ENCODE data around the gene GPR65.

Gene GPR65

GRCh38 chr14:88005050-88005481 lies at the start of gene GPR65:
Gene GPR65 (plus strand): TSS chr14:88005135. CDS start chr14:88010848, 5,713 bp downstream.
- Histone ChIP-seq H3K9me3 (ENCODE audit: control insufficient read depth, low read depth, low read length) (no peaks in the 10 kb centered on the region), H3K4me3 (ENCODE audit: low read length) (no peak within 1 kb of the TSS), H3K36me3 (ENCODE audit: control insufficient read depth, low read depth, low read length) (no peaks in the 10 kb centered on the region), H3K27me3 (ENCODE audit: control insufficient read depth, insufficient read depth, low read length) (no peaks in the 10 kb centered on the region), H3K9ac (ENCODE audit: low read length) (no peak within 1 kb of the TSS), H3K4me1 (ENCODE audit: control insufficient read depth, low read depth, low read length) (no peaks in the 10 kb centered on the region), H3K27ac (ENCODE audit: low read length) (no peak within 1 kb of the TSS)

GRCh38 chr14:87955501-87955900 lies 49.4 kb upstream of the GPR65 start:
- Histone ChIP-seq H3K27ac (ENCODE audit: low read length) (no peak overlapping the region), H3K9ac (ENCODE audit: low read length) (no peak overlapping the region), H3K36me3 (ENCODE audit: control insufficient read depth, low read depth, low read length) (no peaks in the 10 kb centered on the region), H3K9me3 (ENCODE audit: control insufficient read depth, low read depth, low read length) (no peaks in the 10 kb centered on the region), H3K4me1 (ENCODE audit: control insufficient read depth, low read depth, low read length) (no peaks in the 10 kb centered on the region), H3K4me3 (ENCODE audit: low read length) (no peak overlapping the region), H3K27me3 (ENCODE audit: control insufficient read depth, insufficient read depth, low read length) (no peaks in the 10 kb centered on the region)

GRCh38 chr14:87960013-87960787 lies 44.7 kb upstream of the GPR65 start:
- Histone ChIP-seq H3K27ac (ENCODE audit: low read length) (no peak overlapping the region), H3K36me3 (ENCODE audit: control insufficient read depth, low read depth, low read length) (no peaks in the 10 kb centered on the region), H3K9ac (ENCODE audit: low read length) (no peak overlapping the region), H3K4me3 (ENCODE audit: low read length) (no peak overlapping the region), H3K4me1 (ENCODE audit: control insufficient read depth, low read depth, low read length) (no peaks in the 10 kb centered on the region), H3K9me3 (ENCODE audit: control insufficient read depth, low read depth, low read length) (no peaks in the 10 kb centered on the region), H3K27me3 (ENCODE audit: control insufficient read depth, insufficient read depth, low read length) (no peaks in the 10 kb centered on the region)

GRCh38 chr14:87961246-87961645 lies 43.7 kb upstream of the GPR65 start:
- Histone ChIP-seq H3K36me3 (ENCODE audit: control insufficient read depth, low read depth, low read length) (no peaks in the 10 kb centered on the region), H3K4me3 (ENCODE audit: low read length) (no peak overlapping the region), H3K27me3 (ENCODE audit: control insufficient read depth, insufficient read depth, low read length) (no peaks in the 10 kb centered on the region), H3K4me1 (ENCODE audit: control insufficient read depth, low read depth, low read length) (no peaks in the 10 kb centered on the region), H3K9me3 (ENCODE audit: control insufficient read depth, low read depth, low read length) (no peaks in the 10 kb centered on the region), H3K9ac (ENCODE audit: low read length) (no peak overlapping the region), H3K27ac (ENCODE audit: low read length) (no peak overlapping the region)

GRCh38 chr14:87966816-87967215 lies 38.1 kb upstream of the GPR65 start:
- no peak overlapping the region for H3K4me3 ChIP-seq (ENCODE audit: low read length)
- no peaks in the 10 kb centered on the region for H3K9me3 ChIP-seq (ENCODE audit: control insufficient read depth, low read depth, low read length)
- no peak overlapping the region for H3K9ac ChIP-seq (ENCODE audit: low read length)
- H3K36me3 ChIP-seq (ENCODE audit: control insufficient read depth, low read depth, low read length) = no peaks in the 10 kb centered on the region
- no peak overlapping the region for H3K27ac ChIP-seq (ENCODE audit: low read length)
- no peaks in the 10 kb centered on the region for H3K27me3 ChIP-seq (ENCODE audit: control insufficient read depth, insufficient read depth, low read length)
- H3K4me1 ChIP-seq (ENCODE audit: control insufficient read depth, low read depth, low read length) = no peaks in the 10 kb centered on the region

GRCh38 chr14:87967496-87967895 lies 37.4 kb upstream of the GPR65 start:
- Histone ChIP-seq H3K27ac (ENCODE audit: low read length) (no peak overlapping the region), H3K36me3 (ENCODE audit: control insufficient read depth, low read depth, low read length) (no peaks in the 10 kb centered on the region), H3K27me3 (ENCODE audit: control insufficient read depth, insufficient read depth, low read length) (no peaks in the 10 kb centered on the region), H3K9me3 (ENCODE audit: control insufficient read depth, low read depth, low read length) (no peaks in the 10 kb centered on the region), H3K4me1 (ENCODE audit: control insufficient read depth, low read depth, low read length) (no peaks in the 10 kb centered on the region), H3K4me3 (ENCODE audit: low read length) (no peak overlapping the region), H3K9ac (ENCODE audit: low read length) (no peak overlapping the region)

- no peak overlapping the region for H3K4me3 ChIP-seq (ENCODE audit: low read length)
- H3K9ac ChIP-seq (ENCODE audit: low read length) = no peak overlapping the region
- no peaks in the 10 kb centered on the region for H3K27me3 ChIP-seq (ENCODE audit: control insufficient read depth, insufficient read depth, low read length)
- H3K36me3 ChIP-seq (ENCODE audit: control insufficient read depth, low read depth, low read length) = no peaks in the 10 kb centered on the region
- no peaks in the 10 kb centered on the region for H3K9me3 ChIP-seq (ENCODE audit: control insufficient read depth, low read depth, low read length)
- no peak overlapping the region for H3K27ac ChIP-seq (ENCODE audit: low read length)
- H3K4me1 ChIP-seq (ENCODE audit: control insufficient read depth, low read depth, low read length) = no peaks in the 10 kb centered on the region
Measured at GRCh38 chr14:87971010-87971409, 33.9 kb upstream of the GPR65 start.

GRCh38 chr14:87975636-87976035 lies 29.3 kb upstream of the GPR65 start:
- H3K9ac ChIP-seq (ENCODE audit: low read length) = no peak overlapping the region
- no peaks in the 10 kb centered on the region for H3K27me3 ChIP-seq (ENCODE audit: control insufficient read depth, insufficient read depth, low read length)
- H3K4me3 ChIP-seq (ENCODE audit: low read length) = no peak overlapping the region
- H3K9me3 ChIP-seq (ENCODE audit: control insufficient read depth, low read depth, low read length) = no peaks in the 10 kb centered on the region
- H3K27ac ChIP-seq (ENCODE audit: low read length) = no peak overlapping the region
- H3K4me1 ChIP-seq (ENCODE audit: control insufficient read depth, low read depth, low read length) = no peaks in the 10 kb centered on the region
- no peaks in the 10 kb centered on the region for H3K36me3 ChIP-seq (ENCODE audit: control insufficient read depth, low read depth, low read length)

- no peak overlapping the region for H3K9ac ChIP-seq (ENCODE audit: low read length)
- H3K4me3 ChIP-seq (ENCODE audit: low read length) = no peak overlapping the region
- H3K36me3 ChIP-seq (ENCODE audit: control insufficient read depth, low read depth, low read length) = no peaks in the 10 kb centered on the region
- H3K9me3 ChIP-seq (ENCODE audit: control insufficient read depth, low read depth, low read length) = no peaks in the 10 kb centered on the region
- no peaks in the 10 kb centered on the region for H3K27me3 ChIP-seq (ENCODE audit: control insufficient read depth, insufficient read depth, low read length)
- no peaks in the 10 kb centered on the region for H3K4me1 ChIP-seq (ENCODE audit: control insufficient read depth, low read depth, low read length)
- H3K27ac ChIP-seq (ENCODE audit: low read length) = no peak overlapping the region
Measured at GRCh38 chr14:87979689-87980088, 25.2 kb upstream of the GPR65 start.

- H3K36me3 ChIP-seq (ENCODE audit: control insufficient read depth, low read depth, low read length) = no peaks in the 10 kb centered on the region
- H3K9me3 ChIP-seq (ENCODE audit: control insufficient read depth, low read depth, low read length) = no peaks in the 10 kb centered on the region
- no peak overlapping the region for H3K9ac ChIP-seq (ENCODE audit: low read length)
- H3K27me3 ChIP-seq (ENCODE audit: control insufficient read depth, insufficient read depth, low read length) = no peaks in the 10 kb centered on the region
- H3K4me1 ChIP-seq (ENCODE audit: control insufficient read depth, low read depth, low read length) = peaks cover 7% of the 10 kb centered on the region
- H3K27ac ChIP-seq (ENCODE audit: low read length) = no peak overlapping the region
- H3K4me3 ChIP-seq (ENCODE audit: low read length) = no peak overlapping the region
Measured at GRCh38 chr14:87989221-87989955, 15.5 kb upstream of the GPR65 start.

- Histone ChIP-seq H3K4me1 (ENCODE audit: control insufficient read depth, low read depth, low read length) (peaks cover 7% of the 10 kb centered on the region), H3K36me3 (ENCODE audit: control insufficient read depth, low read depth, low read length) (no peaks in the 10 kb centered on the region), H3K9me3 (ENCODE audit: control insufficient read depth, low read depth, low read length) (no peaks in the 10 kb centered on the region), H3K27ac (ENCODE audit: low read length) (no peak overlapping the region), H3K27me3 (ENCODE audit: control insufficient read depth, insufficient read depth, low read length) (no peaks in the 10 kb centered on the region), H3K4me3 (ENCODE audit: low read length) (no peak overlapping the region), H3K9ac (ENCODE audit: low read length) (no peak overlapping the region)
Measured at GRCh38 chr14:87989956-87990299, 15.0 kb upstream of the GPR65 start.

- no peak overlapping the region for H3K27ac ChIP-seq (ENCODE audit: low read length)
- no peaks in the 10 kb centered on the region for H3K36me3 ChIP-seq (ENCODE audit: control insufficient read depth, low read depth, low read length)
- H3K4me3 ChIP-seq (ENCODE audit: low read length) = no peak overlapping the region
- H3K27me3 ChIP-seq (ENCODE audit: control insufficient read depth, insufficient read depth, low read length) = no peaks in the 10 kb centered on the region
- H3K9me3 ChIP-seq (ENCODE audit: control insufficient read depth, low read depth, low read length) = no peaks in the 10 kb centered on the region
- no peak overlapping the region for H3K9ac ChIP-seq (ENCODE audit: low read length)
- H3K4me1 ChIP-seq (ENCODE audit: control insufficient read depth, low read depth, low read length) = peaks cover 7% of the 10 kb centered on the region
Measured at GRCh38 chr14:87990682-87991081, 14.3 kb upstream of the GPR65 start.

Measured in iPS-18a (cell line).